ENCODE data around the gene ZNHIT6.
"Not testable (repeated sequence)": the region's sequence is repeated elsewhere in the genome, so short reads cannot be mapped to it uniquely, and the experiment has no call there.

The ZNHIT6 gene

GRCh38 chr1:85665932-85666331, 42.3 kb downstream of the ZNHIT6 start:
- no peak for DNase-seq (ENCODE audit: low spot score)

- no peak for DNase-seq (ENCODE audit: low spot score)
Observed at GRCh38 chr1:85663382-85663781, 44.9 kb downstream of the ZNHIT6 start.

- DNase-seq (ENCODE audit: low spot score), result no peak
Observed at GRCh38 chr1:85661767-85662166, 46.5 kb downstream of the ZNHIT6 start.

- DNase-seq (ENCODE audit: low spot score), result no peak
Observed at GRCh38 chr1:85660541-85660940, 47.7 kb downstream of the ZNHIT6 start.

- no peak for DNase-seq (ENCODE audit: low spot score)
Observed at GRCh38 chr1:85659174-85659573, 49.1 kb downstream of the ZNHIT6 start.

- DNase-seq (ENCODE audit: low spot score), result no peak
Observed at GRCh38 chr1:85656948-85657347, 51.3 kb downstream of the ZNHIT6 start.

GRCh38 chr1:85656256-85656655, 52.0 kb downstream of the ZNHIT6 start:
- DNase-seq (ENCODE audit: low spot score), result no peak

- no peak for DNase-seq (ENCODE audit: low spot score)
Observed at GRCh38 chr1:85655315-85655714, 52.9 kb downstream of the ZNHIT6 start.

GRCh38 chr1:85654066-85654782, 54.0 kb downstream of the ZNHIT6 start:
- DNase-seq (ENCODE audit: low spot score), result no peak

GRCh38 chr1:85652327-85652726, 55.9 kb downstream of the ZNHIT6 start:
- no peak for DNase-seq (ENCODE audit: low spot score)

- no peak for DNase-seq (ENCODE audit: low spot score)
Observed at GRCh38 chr1:85650645-85651044, 57.6 kb downstream of the ZNHIT6 start.

- no peak for DNase-seq (ENCODE audit: low spot score)
Observed at GRCh38 chr1:85649591-85649990, 58.6 kb downstream of the ZNHIT6 start.

- DNase-seq (ENCODE audit: low spot score), result not testable (repeated sequence)
Observed at GRCh38 chr1:85641598-85642556, 66.4 kb downstream of the ZNHIT6 start.

GRCh38 chr1:85639920-85640319, 68.3 kb downstream of the ZNHIT6 start:
- DNase-seq (ENCODE audit: low spot score), result not testable (repeated sequence)

GRCh38 chr1:85638412-85638811, 69.8 kb downstream of the ZNHIT6 start:
- DNase-seq (ENCODE audit: low spot score), result no peak

GRCh38 chr1:85630493-85630892, 77.7 kb downstream of the ZNHIT6 start:
- no peak for DNase-seq (ENCODE audit: low spot score)

- DNase-seq (ENCODE audit: low spot score), result no peak
Observed at GRCh38 chr1:85629532-85629920, 78.7 kb downstream of the ZNHIT6 start.

- DNase-seq (ENCODE audit: low spot score), result no peak
Observed at GRCh38 chr1:85628791-85629531, 79.3 kb downstream of the ZNHIT6 start.

GRCh38 chr1:85626818-85627217, 81.4 kb downstream of the ZNHIT6 start:
- DNase-seq (ENCODE audit: low spot score), result no peak

GRCh38 chr1:85624361-85624760, 83.9 kb downstream of the ZNHIT6 start:
- DNase-seq (ENCODE audit: low spot score), result no peak

GRCh38 chr1:85623061-85623471, 85.2 kb downstream of the ZNHIT6 start:
- no peak for DNase-seq (ENCODE audit: low spot score)

GRCh38 chr1:85621430-85621829, 86.8 kb downstream of the ZNHIT6 start:
- DNase-seq (ENCODE audit: low spot score), result no peak

Measured in iPS-NIHi11 (cell line).